NCI-H774 (cell line): Measurements from ENCODE around the gene RAB1B.

ENCODE experiments used
- DNase-seq: peaks from one replicate; lab custom pipeline; 2025; lab: John Stamatoyannopoulos, UW

The RAB1B gene

DNA sequence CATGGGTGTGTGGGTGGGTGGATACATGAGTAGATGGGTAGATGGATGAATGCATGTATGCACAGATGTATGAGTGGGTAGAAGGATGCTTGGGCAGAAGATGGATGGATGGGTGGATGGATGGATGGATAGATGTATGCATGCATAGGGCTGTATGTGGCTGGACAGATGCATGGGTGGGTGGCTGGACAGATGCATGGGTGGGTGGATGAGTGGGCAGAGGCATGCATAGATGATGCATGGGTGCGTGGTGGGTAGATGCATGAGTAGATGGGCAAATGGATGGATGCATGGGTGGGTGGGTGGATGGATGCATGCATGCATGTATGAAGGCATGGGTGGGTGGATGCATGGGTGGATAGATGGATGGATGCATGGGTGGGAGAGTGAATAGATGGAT is 55.2 kb downstream of the RAB1B start:
- no peak for DNase-seq

DNA sequence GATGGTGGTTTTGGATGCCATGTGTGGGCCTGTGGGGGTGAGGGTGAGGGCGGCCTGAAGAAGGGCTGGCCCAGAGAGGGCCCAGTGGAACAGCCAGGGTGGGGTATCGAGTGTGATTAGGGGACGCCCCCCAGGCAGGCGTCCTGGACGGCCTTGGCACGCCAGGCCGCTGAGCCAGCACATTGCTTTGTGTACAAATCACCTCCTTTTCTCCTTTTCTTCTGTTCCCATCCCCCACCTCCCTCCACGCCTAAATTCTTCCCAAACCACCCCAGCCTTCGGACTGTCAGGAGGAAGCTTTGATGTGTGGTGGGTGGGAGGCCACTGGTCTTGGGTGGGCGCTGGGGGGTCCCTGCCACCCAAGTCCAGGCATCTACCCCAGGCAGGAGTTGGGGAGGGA is 56.2 kb downstream of the RAB1B start:
- DNase-seq = no peak

DNA sequence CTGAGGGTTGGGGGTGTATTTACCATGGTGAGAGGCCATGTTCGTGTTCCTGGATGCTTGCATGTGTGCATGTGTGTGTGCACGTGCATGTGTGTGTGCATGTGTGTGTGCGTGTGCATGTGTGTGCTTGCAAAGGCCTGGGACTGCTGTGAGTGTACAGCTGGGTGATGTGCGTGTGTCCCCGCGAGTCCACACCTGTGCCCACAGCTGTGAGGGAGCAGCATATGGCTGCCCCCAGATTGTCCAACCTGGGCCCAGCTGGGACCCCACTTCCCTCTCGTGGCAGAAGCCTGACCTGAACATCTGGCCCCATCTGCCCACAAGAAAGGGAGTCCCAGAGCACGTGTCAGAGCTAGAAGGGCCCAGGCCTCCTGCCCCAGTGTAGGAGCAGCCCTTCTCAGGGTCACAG is 56.8 kb downstream of the RAB1B start:
- no peak for DNase-seq

- no peak for DNase-seq
These were observed 58.0 kb downstream of the RAB1B start for GRCh38 chr11:66326261-66327111.
